Measurements from ENCODE around the gene MCF2L2.
"Not testable (repeated sequence)": the region's sequence is repeated elsewhere in the genome, so short reads cannot be mapped to it uniquely, and the experiment has no call there.

MCF2L2 gene

DNA sequence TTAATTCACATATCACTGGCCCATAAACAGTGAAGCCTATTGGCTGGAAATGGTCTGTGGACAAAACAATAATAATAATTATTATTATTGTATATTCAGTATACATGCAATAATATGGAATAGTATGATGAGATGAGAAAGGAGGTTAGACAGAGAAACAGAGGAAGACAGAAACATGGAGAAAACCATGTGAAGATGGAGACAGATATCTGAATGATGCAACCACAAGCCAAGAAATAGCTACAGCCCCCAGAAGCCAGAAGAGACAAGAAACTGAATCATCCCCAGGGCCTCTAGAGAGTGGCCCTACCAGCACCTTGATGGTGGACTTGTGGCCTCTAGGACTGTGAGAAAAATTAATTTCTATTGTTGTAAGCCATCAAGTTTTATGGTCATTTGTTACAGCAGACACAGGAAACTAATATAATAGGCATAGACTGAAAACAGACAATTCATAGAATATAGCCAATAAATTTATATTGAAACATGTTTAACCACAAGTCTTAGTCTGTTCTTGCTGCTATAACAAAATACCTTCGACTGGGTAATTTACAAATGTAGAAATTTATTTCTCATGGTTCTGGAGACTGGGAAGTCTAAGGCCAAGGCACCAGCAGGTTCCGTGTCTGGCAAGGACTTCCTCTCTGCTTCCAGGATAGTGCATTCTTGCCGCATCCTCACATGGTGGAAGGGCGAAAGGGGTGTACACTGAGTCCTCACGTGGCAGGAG lies 31.6 kb downstream of the MCF2L2 start:
- no peak for DNase-seq (ENCODE audit: low read depth)

DNA sequence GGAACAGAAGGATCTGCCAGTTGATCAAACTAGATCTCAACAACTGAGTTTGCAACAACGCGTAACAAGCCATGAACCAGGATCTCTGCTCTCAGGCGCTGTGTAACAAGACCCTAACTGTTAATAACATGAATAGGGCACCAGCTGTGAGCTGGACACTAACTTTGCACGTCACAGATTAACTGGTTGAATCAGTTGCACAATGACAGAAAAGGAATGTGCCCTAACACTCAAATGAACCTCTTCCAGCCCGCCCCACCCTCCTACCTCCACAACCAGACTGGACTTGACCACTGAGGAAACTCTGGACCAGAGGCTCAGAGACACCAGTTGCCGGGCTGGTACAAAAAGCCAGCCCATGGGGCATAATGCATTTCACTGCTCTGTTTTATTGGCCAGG lies 34.3 kb downstream of the MCF2L2 start:
- no peak for DNase-seq (ENCODE audit: low read depth)

GRCh38 chr3:183393625-183394024 lies 34.8 kb downstream of the MCF2L2 start:
- DNase-seq (ENCODE audit: low read depth), result no peak

GRCh38 chr3:183392186-183393034 lies 36.0 kb downstream of the MCF2L2 start:
- no peak for DNase-seq (ENCODE audit: low read depth)

GRCh38 chr3:183391460-183391859 lies 37.0 kb downstream of the MCF2L2 start:
- DNase-seq (ENCODE audit: low read depth), result no peak

DNA sequence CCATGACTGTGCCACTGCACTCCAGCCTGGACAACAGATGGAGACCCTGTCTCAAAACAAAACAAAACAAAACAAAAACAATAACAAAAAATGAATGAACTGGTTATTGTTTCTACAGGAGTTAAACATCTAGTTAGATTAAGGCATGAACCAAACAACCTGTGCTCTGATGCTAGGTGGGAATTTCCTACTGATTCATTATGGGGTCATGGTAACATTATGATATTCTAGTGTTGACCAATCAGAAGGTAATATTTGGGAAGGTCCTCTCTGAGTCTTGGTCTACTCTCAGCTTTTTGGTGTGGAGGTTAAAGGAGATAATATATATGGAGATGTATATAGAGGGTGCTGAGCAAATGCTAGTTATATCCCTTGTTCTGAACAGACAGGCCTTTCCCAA lies 37.6 kb downstream of the MCF2L2 start:
- DNase-seq (ENCODE audit: low read depth), result no peak

DNA sequence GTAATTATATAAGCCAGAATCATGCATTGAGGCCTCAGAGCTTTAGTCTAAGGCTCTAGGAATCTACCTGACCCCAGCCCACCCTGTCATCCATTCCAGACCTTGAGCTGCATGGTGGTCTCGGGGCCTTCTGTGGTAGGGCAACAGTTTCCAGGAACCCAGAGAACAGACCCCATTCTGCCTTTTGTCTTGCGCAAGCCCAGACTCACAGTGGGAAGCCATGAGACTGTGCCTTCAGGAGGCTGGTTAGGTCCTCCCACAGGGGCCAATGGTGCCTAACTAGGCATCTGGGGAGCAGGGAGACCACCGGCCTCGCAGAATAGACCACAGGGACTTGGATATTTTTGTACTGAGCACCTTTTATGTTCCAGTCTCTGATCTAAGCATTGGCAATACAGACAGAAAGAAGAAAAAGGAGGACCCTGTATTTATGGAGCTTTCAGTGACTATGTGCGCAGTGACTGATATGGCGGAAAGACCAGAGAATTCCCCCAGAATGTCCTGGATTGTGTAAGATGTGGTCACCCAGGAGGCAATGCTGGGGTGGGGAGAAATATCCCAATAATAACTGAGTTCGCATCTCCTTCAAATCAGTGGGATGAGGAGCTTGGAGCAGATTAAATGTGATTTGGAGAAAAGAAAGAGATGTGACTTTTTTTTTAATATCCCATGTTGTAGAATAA lies 40.1 kb downstream of the MCF2L2 start:
- no peak for DNase-seq (ENCODE audit: low read depth)

DNA sequence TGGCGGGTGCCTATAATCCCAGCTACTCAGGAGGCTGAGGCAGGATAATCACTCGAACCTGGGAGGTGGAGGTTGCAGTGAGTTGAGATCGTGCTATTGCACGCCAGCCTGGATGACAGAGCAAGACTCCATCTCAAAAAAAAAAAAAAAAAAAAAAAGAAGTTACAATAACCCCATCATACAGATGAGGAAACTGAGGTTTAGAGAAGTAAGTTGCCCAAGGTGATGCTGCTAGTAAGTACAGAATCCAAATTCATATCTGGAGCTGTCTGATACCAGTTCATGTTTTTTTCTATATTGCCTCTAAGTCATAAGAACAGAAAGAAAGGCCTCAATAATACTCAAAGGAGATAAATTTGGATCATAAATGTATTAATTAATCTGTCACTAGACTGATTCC lies 40.6 kb downstream of the MCF2L2 start:
- no peak for DNase-seq (ENCODE audit: low read depth)

DNA sequence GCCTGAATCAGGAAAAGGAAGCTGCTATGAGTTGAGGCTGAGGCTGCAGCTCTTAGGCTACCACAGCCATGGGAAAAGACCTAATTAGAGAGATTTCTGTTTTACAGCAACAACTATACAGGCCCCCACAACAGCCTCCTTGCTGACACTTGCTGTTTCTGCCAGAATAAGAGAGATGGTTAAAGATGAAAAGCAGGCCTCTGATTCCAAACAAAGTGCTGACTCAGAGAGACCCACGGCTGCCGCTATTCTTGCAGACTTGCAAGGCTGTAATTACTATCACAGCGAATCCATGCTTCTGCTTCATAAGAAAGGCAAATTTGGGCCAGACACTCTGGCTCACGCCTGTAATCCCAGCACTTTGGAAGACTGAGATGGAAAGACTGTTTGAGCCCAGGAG lies 41.8 kb downstream of the MCF2L2 start:
- no peak for DNase-seq (ENCODE audit: low read depth)

- DNase-seq (ENCODE audit: low read depth), result peak; percentile 26
Observed at GRCh38 chr3:183385698-183386613, 42.5 kb downstream of the MCF2L2 start.

DNA sequence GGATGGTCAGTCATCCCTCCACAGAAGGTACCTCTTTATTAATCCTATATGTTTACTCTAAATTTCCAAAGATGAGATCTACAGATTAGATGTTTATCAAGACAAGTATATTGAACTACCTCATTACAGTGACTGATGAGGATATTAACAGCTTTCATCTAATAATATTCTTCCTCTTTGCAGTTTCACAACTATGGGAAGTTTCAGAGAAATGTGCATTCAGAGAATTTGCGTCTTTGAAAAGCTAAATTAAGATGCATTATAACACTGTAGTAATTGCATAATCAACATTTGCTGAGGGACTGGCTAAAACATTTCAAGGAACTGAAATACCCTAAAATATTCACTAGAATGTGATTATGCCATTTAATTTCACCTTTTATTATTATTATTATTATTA lies 46.7 kb downstream of the MCF2L2 start:
- no peak for DNase-seq (ENCODE audit: low read depth)

GRCh38 chr3:183381179-183381578 lies 47.2 kb downstream of the MCF2L2 start:
- DNase-seq (ENCODE audit: low read depth), result no peak

GRCh38 chr3:183378951-183379350 lies 49.5 kb downstream of the MCF2L2 start:
- no peak for DNase-seq (ENCODE audit: low read depth)

- no peak for DNase-seq (ENCODE audit: low read depth)
Observed at GRCh38 chr3:183378545-183378944, 49.9 kb downstream of the MCF2L2 start.

- DNase-seq (ENCODE audit: low read depth), result no peak
Observed at GRCh38 chr3:183378008-183378407, 50.4 kb downstream of the MCF2L2 start.

- DNase-seq (ENCODE audit: low read depth), result no peak
Observed at GRCh38 chr3:183377307-183377959, 51.0 kb downstream of the MCF2L2 start.

DNA sequence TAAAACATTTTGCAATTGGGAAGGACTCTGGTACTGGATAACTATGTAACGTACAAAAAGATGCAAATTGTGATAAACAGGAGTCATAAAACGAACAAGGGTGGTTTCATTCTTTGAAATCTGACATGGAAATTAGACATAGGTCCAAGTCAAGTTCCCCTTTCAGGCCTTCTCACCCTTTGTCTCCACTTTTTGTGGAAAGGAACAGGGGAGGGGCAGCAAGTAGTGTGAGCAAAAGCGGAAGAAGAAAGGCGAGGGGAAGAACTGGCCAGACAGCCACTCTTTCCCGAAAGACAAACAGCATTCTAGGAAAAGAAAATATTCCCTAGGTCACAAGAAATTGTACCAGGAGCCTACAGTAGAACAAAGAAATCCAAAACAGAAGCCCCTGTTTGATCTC lies 52.6 kb downstream of the MCF2L2 start:
- no peak for DNase-seq (ENCODE audit: low read depth)

- no peak for DNase-seq (ENCODE audit: low read depth)
Observed at GRCh38 chr3:183375337-183375736, 53.1 kb downstream of the MCF2L2 start.

DNA sequence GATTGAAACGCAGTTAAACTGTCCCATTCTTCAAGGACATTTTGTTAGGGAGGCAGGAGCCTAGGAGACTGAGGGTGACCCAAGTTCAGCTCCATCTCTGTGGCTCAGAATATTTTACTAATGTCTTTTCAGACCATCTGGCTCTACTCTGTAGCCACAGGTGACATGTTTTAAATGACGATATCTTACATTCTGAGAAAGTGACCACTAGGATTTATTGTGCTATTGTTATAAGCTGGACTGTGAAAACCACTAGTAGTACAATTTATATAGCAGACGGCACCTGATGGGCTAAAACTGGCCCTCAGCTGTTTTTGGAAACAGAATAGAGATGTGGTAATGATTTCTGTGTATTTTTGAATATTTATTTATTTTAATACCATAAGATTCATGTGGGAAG lies 55.5 kb downstream of the MCF2L2 start:
- DNase-seq (ENCODE audit: low read depth), result no peak

DNA sequence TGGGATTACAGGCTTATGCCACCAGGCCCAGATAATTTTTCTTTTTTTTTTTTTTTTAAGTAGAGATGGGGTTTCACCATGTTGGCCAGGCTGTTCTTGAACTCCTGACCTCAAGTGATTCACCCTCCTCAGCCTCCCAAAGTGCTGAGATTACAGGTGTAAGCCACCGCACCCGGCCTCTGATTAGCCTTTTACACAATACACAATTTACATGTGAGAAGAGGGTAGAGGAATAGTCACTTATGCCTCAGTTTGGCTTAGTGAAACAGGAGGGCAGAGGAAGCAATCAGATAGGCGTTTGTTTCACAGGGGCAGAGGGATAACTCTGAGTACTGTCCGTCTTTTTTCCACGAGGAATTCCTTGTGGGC lies 56.8 kb downstream of the MCF2L2 start:
- not testable (repeated sequence) for DNase-seq (ENCODE audit: low read depth)

GRCh38 chr3:183370391-183370790 lies 58.0 kb downstream of the MCF2L2 start:
- no peak for DNase-seq (ENCODE audit: low read depth)

All from stimulated activated CD8-positive, alpha-beta memory T cell treated with anti-CD3 and anti-CD28 coated beads, Interleukin-7, amount 100 ng/mL, for 24 hours (primary cell).